Measurements from ENCODE around the gene GPR108.

GPR108 gene

DNA sequence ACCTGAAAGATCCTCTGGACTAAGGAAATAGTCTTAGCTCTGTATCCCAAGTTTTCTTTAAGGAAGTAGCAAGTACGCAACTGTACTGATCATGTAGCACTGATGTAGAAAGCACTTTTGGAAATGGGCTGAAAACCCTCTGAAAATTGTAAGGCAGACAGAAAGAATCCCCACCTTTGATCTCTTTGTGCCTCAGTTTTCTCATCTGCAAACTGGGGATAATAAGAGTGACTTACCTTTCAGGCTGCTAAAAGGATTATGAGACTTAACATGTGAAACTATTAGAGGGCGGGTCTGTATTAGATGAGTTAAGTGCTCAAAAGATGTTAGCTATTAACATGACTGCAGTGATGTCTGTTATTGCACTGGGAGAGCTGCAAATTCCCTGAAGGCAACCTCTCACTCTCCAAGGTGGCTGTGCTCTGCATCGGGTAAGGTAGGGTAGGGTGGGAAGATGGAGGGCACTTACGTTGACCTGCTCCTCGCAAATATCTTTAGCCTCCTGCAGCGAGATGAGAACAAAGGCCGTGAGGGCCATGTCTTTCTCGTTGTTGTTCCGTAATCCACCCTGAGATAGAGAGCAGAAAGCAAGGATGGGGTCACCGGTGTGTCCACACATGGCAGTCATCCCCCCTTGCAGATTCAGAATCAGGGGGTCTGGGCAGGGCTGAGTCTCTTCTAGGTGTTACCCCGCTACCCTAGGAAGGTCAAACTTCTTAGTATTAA, 47.1 kb downstream of the GPR108 start:
- TF ChIP-seq, protein P1, sequence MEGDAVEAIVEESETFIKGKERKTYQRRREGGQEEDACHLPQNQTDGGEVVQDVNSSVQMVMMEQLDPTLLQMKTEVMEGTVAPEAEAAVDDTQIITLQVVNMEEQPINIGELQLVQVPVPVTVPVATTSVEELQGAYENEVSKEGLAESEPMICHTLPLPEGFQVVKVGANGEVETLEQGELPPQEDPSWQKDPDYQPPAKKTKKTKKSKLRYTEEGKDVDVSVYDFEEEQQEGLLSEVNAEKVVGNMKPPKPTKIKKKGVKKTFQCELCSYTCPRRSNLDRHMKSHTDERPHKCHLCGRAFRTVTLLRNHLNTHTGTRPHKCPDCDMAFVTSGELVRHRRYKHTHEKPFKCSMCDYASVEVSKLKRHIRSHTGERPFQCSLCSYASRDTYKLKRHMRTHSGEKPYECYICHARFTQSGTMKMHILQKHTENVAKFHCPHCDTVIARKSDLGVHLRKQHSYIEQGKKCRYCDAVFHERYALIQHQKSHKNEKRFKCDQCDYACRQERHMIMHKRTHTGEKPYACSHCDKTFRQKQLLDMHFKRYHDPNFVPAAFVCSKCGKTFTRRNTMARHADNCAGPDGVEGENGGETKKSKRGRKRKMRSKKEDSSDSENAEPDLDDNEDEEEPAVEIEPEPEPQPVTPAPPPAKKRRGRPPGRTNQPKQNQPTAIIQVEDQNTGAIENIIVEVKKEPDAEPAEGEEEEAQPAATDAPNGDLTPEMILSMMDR (IDR thresholded peaks at IDR 0.05), result no peak
- no peaks in the 10 kb centered on the region for H3K36me3 ChIP-seq (ENCODE audit: control insufficient read depth, insufficient read depth, low read length)
- H3K9ac ChIP-seq, result no peak overlapping the region
- H2AFZ ChIP-seq, result no peak overlapping the region
- no peaks in the 10 kb centered on the region for H3K27me3 ChIP-seq (ENCODE audit: control insufficient read depth, insufficient read depth, low read length)
- H3K4me2 ChIP-seq (ENCODE audit: low read length), result no peak overlapping the region
- no peaks in the 10 kb centered on the region for H3K79me2 ChIP-seq
- H3K9me3 ChIP-seq (ENCODE audit: control insufficient read depth, low read length), result no peaks in the 10 kb centered on the region
- no peak overlapping the region for H3K4me3 ChIP-seq (ENCODE audit: low read depth, low read length)
- no peaks in the 10 kb centered on the region for H3K4me1 ChIP-seq
- no peak overlapping the region for H3K27ac ChIP-seq

DNA sequence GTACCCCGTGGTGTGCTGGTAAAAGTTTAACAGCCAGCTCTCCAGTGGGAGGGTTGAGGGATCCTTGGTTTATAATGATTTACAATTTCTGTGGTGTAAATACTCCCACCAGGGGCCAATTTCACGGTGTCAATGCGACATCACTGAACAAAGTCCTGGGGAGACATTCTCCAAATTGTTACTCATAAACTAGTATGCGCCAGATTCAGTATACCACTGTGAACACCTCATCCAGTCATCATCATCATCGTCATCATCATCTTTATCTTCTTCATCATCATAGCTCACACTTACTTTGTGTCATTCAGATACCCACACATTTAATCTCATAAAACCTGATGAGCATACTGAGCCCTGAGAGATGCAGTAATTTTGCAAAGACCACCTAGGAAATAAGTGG, 50.3 kb downstream of the GPR108 start:
- no peak overlapping the region for H3K9ac ChIP-seq
- no peaks in the 10 kb centered on the region for H3K9me3 ChIP-seq (ENCODE audit: control insufficient read depth, low read length)
- H3K4me2 ChIP-seq (ENCODE audit: low read length), result no peak overlapping the region
- H3K4me3 ChIP-seq (ENCODE audit: low read depth, low read length), result no peak overlapping the region
- TF ChIP-seq, protein P1 (IDR thresholded peaks at IDR 0.05), result no peak
- no peaks in the 10 kb centered on the region for H3K27me3 ChIP-seq (ENCODE audit: control insufficient read depth, insufficient read depth, low read length)
- no peaks in the 10 kb centered on the region for H3K79me2 ChIP-seq
- no peak overlapping the region for H2AFZ ChIP-seq
- no peaks in the 10 kb centered on the region for H3K4me1 ChIP-seq
- H3K36me3 ChIP-seq (ENCODE audit: control insufficient read depth, insufficient read depth, low read length), result no peaks in the 10 kb centered on the region
- H3K27ac ChIP-seq, result no peak overlapping the region

DNA sequence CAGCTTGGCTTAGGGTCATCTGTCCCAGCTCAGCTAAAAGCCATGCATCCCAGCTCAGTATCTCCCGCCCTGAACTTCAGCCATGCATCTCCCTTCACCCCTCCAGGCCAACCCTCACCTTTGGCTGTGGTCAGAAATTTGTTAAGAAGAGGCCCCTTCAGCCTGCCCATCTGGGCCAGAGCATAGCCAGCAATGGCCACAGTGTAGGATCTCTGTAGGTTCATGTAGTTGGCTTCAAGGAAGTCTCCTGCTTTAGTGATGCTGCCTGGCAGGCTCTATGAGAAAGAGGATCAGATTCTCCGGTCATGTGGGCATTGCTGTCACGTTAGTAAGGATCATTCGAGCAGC, 50.8 kb downstream of the GPR108 start:
- no peak overlapping the region for H3K9ac ChIP-seq
- H3K4me3 ChIP-seq (ENCODE audit: low read depth, low read length), result no peak overlapping the region
- no peaks in the 10 kb centered on the region for H3K27me3 ChIP-seq (ENCODE audit: control insufficient read depth, insufficient read depth, low read length)
- H3K4me2 ChIP-seq (ENCODE audit: low read length), result no peak overlapping the region
- H3K9me3 ChIP-seq (ENCODE audit: control insufficient read depth, low read length), result no peaks in the 10 kb centered on the region
- no peaks in the 10 kb centered on the region for H3K79me2 ChIP-seq
- H2AFZ ChIP-seq, result no peak overlapping the region
- H3K27ac ChIP-seq, result no peak overlapping the region
- H3K4me1 ChIP-seq, result no peaks in the 10 kb centered on the region
- TF ChIP-seq, protein P1 (IDR thresholded peaks at IDR 0.05), result no peak
- no peaks in the 10 kb centered on the region for H3K36me3 ChIP-seq (ENCODE audit: control insufficient read depth, insufficient read depth, low read length)

DNA sequence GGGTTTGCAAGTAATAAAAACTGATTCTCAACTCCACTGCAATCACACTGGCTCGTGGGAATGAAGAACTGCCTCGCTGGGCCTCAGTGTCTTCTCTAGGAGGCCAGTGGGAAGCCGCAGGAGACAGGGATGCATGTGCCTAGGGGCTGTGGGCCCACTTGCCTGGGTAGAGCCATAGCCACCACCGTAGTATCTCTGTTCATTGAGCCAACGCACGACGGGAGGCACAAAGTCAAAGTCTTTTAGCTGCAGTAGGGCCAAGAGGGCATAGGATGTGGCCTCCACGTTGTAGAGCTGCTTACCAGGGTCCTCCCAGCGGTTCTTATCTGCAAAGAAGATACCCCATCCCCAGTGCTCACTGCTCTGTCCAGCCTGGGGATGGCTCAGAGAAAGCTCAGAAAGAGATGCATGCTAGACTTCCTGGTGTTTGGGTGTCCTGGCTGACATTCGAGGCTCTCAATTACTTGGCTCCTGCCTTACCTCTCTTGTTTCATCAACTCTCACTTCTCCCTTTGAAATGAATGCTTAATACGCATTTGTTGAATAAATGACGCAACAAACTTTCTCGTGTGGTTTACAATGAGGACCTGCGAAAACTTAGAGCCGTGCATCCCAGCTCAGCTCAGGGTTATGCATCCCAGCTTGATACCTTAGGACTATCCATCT, 51.3 kb downstream of the GPR108 start:
- Histone ChIP-seq H3K4me2 (ENCODE audit: low read length) (no peak overlapping the region), H3K27ac (no peak overlapping the region), H3K9ac (no peak overlapping the region), H3K9me3 (ENCODE audit: control insufficient read depth, low read length) (no peaks in the 10 kb centered on the region), H3K4me3 (ENCODE audit: low read depth, low read length) (no peak overlapping the region), H3K79me2 (no peaks in the 10 kb centered on the region), H3K27me3 (ENCODE audit: control insufficient read depth, insufficient read depth, low read length) (no peaks in the 10 kb centered on the region), H3K4me1 (no peaks in the 10 kb centered on the region), H3K36me3 (ENCODE audit: control insufficient read depth, insufficient read depth, low read length) (no peaks in the 10 kb centered on the region), H2AFZ (no peak overlapping the region)
- TF ChIP-seq, protein P1 (IDR thresholded peaks at IDR 0.05), result no peak

DNA sequence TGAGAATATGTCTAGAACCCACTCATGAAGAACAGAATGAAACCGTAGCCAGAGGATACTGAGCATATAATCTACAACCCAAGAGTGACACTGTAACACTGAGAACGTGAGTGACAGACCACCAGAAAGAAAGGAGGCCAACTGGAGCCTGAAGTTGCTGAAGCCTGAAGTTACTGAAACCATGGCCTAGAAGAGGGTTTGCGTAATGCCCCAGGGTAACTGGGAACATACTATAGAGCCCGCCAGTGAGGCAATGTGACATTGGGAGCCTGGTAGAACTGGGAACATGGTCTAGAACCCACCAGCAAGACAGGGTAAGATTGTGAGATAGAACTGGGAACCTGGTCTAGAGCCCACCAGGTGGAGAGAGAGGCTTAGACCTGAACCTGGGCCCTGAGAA, 51.9 kb downstream of the GPR108 start:
- no peak overlapping the region for H3K4me2 ChIP-seq (ENCODE audit: low read length)
- no peak overlapping the region for H3K27ac ChIP-seq
- H3K27me3 ChIP-seq (ENCODE audit: control insufficient read depth, insufficient read depth, low read length), result no peaks in the 10 kb centered on the region
- no peaks in the 10 kb centered on the region for H3K9me3 ChIP-seq (ENCODE audit: control insufficient read depth, low read length)
- no peak overlapping the region for H3K4me3 ChIP-seq (ENCODE audit: low read depth, low read length)
- no peaks in the 10 kb centered on the region for H3K4me1 ChIP-seq
- H3K79me2 ChIP-seq, result no peaks in the 10 kb centered on the region
- TF ChIP-seq, protein P1 (IDR thresholded peaks at IDR 0.05), result no peak
- no peaks in the 10 kb centered on the region for H3K36me3 ChIP-seq (ENCODE audit: control insufficient read depth, insufficient read depth, low read length)
- H2AFZ ChIP-seq, result no peak overlapping the region
- no peak overlapping the region for H3K9ac ChIP-seq

All from parathyroid adenoma (tissue), 2 donors.